ENCODE results near the gene YPEL4.

YPEL4 gene

DNA sequence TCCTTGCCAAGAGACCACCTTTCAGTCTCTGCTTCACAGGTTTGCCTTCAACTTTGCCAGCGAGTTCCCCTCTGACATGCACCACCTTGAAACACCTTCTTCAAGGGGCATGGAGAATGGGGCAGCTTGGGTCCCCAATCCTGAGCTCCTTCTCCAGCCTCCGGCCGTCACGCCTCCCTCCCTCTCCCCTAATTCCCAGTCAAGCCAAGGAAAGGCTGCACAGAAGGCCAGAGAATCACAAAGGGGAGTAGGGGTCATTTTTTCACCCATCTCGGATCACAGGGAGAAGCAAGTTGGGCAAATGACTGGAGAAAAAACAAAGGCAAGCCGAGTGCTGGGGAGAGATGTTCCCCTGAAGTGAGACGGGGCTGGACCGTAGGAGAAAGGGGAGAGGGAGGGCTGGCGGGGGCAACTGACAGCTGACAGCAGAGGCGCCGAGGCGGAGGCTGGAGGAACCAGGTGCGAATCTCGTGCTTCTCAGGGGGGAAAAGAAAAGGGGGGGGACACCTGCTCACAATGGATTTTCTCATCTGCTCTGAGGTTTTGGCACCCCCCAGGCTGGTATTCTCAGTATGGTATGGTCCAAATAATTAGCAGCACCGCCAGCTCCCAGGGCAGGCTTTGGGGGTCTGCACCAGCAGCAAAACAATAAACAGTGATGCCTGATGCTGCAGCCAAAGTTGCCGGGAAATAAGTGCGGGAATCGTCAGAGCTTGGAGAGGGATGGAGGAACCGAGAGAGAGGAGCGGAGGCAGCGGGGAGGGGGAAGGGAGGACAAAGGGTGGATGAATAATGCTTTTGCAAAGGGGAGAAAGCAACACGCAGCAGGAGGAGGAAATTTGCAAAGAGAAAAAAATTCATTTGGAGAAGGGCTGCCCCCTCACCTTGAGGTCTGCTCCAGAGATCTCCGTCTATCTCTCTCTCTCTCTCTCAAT, 644 bp downstream of the YPEL4 start:
- no peak for DNase-seq

DNA sequence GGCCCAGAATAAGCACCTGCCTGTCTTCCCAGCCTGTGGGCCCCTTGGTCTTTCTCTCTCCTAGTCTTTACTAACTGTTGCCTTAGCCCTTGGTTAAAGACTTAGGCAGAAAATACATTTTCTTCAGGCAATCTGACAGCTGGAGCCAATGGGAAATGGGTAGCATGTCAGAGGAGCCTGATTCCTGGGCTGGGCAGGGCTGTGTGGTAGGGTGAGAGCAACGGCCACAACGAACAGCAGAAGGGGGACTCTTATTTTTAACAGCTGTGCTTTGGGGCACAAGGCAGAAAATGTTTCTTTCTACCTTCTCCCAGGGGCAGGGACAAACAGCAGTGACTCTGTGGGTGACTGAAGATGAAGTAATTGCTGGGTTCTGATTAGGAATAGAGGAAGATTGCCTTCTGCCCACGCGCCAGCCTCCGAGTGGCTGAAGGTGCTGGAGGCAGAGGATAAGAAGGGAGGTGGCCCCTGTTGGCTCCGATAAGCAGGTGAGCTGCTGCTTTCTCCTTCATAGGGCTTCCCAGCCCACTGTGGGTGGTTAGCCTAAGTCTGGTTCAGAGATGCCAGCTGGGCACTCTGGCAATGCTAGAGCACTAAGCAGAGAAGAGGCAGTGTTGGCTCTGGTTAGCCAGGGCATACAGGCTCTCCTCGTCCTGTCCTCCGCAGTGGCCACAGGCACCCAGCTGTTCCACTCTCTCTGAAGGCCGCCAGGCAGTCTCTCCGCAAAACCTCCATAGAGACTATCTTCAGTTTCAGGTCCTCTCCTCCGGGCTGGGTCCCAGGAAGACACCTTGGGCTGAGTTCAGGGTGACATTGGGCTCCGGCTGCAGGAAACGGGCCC, 1.5 kb downstream of the YPEL4 start:
- DNase-seq: no peak

DNA sequence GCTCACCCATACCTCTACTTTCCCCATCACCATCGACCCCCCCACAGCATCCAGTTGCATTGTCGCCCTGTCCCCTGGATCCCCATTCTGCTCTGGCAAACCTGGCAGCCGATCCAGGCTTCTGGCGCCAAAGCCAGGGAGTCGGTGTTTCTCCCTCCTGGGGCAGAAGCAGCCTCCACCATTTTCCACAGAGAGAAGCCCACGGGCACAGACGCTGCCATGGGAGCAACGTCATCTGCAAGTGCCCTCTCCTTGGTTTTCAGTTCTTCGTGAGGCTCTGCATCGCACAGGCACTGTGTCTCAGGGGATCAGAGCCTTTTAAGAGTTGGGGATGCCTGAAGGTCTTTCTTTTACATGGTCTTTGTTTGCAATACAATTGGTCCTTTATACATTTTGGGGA, 2.3 kb downstream of the YPEL4 start:
- no peak for DNase-seq

DNA sequence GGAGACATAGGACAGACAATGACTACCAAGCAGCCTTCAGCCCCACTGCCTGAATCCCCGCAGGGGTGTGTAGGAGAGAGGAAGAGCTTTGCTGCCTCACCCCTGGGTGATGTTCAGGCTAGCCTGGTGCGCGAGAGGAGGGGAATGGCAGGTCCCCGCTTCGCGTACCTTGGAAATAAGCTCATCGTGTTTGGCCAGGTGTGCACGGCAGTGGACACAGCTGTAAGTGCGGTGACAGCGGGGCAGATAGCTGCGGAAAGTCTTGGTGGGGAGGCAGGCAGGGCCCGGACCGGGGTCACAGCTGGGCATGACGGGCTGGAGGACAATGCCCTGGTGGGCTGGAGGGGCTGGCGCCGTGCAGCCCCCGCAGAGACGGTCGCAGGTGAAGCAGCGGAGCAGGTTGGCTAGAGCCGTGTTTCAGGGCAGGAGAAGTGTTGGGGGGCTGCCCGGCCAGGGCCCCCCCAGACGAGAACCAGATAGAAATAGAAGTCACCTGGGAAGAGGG, 2.9 kb downstream of the YPEL4 start:
- DNase-seq: no peak

DNA sequence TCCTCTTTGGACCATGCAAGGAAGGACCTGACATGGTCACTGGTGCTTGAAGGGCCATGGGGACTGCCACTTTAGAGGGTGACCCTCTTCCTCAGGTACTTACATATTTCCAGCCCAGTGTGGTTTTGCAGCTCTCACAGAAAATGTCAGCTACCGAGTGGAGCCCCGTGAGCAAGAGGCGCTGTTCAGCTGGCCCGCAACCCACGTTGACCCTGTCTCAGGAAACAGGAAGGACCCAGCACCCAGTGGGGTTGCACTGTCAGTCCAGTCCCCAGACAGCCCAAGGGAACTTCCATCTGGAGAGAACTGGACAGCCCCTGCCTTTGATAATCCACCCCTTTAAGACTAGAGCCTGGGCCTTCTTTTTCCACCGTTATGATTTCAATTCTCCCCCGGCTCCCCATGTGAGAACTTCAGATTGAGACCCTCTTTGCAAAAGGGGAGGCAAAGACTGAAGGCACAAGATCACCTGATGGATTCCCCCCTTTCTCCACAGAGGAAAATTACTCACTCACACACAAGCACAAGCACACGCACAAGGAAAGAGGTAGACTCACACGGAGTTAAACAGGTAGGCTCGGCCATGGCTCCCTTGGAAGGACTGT, 3.4 kb downstream of the YPEL4 start:
- DNase-seq: no peak

DNA sequence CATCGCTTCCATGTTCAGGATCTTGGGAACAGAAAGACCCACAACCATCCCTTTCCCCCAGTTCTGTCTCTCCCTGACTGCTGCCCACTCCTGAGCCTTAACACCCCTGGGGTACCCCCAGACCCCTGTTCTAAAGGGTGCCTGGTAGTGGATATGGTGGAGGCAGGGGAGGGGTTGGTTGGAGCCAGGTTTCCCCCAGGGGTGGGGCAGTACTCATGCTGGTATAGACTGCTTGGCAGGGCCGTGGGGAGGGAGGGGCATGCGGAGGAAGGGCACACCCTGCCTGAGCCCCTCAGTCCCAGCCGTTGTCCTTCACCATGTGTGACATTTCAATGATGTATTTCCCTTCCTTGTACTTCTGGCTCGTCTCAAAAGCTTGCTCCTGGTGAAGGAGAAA, 4.0 kb downstream of the YPEL4 start:
- DNase-seq: no peak

DNA sequence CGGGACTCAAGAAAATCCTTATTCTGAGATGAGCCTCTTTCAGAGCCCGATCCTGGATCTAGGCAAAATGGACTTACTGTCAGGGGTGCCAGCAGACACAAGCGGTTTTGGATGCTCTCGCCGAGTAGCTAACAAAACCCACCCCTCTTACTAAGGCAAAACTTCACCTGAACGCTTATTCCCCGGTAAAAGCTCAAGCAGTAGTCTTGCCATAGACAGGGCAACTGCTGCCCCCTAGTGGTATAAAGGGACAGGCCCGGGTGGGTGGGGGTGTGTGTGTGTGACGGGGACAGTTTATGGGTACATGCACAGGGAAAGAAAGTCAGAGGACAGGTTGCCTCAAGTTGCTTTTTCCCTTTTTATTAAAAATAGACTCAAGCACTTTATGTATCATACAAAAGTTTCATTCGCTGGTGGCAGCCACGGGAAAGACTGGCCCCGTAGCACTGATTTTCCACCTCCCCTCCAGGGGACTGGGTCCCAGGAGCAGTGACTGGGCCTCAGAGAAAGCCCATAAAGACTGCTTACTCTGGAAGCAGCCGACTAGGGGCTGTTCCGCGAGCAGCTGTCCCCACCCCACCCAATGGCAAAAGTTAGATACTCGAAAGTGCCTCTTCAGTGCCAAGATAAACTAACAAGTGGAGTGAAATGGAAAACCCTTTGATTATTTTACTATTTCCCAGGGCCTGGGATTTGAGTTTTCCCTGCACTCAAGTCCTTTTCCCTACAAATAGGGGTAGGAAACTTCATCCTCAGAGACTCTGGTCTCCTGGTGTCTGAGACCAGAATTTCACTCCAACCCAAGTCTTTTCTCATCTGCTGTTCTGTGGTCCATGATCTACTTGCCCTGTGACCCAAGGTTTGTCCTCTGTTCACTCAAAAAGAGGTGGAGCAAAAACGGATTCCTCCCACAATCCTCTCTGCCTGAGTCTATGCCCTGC, 4.7 kb downstream of the YPEL4 start:
- DNase-seq: peak; percentile 92

DNA sequence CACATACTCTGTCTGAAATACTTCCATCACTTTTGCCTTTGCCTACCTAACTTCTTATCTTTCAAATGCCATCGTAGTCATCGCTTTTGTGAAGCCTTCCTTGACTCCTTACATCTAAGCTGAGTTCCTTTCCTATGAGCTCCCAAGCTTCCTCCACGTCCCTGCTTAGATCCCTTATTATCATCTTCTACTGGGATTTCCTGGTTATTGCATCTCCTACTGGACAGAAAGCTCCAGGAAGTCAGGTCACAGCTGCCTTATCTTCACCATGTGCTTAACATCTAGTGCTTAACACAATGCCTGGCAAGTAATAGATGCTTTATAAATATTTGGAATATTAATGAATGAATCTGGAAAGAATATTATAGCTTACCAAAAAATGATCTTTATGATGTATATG, 5.9 kb downstream of the YPEL4 start:
- DNase-seq: no peak

DNA sequence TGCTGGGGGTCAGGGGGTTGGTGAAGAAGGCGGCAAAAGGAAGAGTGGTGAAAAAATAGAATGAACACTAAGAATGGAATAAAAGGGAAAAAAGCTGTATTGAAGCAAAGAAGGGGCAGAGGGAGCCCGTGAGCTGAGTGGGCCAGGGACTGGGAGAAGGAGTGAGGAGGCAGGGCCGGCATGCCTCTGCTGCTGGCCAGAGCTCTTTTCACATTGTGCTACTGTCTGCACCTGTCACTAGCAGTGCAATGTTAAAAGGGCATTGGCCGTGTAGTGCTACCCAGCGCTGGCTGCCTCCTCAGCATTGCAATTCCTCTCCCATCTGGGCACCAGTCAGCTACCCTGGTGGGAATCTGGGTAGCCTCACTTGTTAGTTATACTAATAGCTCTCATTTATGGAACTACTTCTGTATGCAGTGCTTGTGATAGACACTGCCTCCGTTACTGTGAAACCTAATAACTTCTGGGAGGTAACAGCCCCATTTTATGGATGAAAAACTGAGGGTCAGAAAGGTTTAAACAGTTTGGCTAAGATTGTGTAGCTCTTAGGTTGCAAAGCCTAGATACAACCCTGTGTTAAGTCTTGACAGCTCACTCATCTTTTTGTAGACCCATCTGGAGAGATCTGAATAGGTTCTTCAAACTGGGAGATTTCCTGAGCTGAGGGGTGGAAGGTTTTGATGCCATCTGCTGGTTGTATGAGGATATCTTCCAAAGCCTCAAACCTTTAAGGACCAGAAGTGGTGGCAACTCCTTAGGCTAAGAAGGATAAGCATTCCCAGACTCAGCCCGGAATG, 8.5 kb downstream of the YPEL4 start:
- DNase-seq: no peak

DNA sequence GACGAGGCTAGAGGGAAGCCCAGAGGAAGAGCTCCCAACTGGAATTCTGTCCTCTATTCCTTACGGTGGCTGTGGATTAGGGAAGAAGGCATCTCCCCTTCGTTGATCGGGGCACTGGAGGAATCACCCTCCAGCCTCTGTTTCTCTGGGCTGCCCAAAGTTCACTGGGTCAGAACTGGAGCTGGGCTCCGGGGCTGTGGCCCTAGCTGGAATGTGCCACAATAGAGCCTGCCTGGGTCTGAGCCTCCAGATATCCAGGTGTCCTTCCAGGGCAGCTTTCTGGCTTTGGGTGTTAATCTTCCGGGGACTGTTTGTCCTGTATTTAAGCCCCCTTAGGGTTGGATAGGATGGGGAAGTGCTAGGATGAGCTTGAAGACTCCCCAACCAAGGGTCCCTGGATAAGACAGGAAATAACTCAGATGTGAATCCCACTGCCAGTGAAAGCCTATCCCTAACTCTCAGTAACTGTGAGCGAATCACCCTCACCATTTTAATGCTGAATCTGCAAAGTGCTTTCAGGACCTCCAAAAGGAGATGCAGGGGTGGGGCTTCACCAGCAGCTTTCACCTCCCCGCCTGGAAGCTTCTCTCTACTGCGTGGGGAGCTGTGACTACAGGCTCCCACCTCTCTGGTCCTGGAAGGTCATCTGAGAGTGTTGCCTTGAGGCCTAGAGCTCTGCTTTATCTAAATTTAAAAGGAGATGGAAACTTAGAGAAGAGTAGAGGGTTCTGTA, 9.5 kb downstream of the YPEL4 start:
- no peak for DNase-seq

DNA sequence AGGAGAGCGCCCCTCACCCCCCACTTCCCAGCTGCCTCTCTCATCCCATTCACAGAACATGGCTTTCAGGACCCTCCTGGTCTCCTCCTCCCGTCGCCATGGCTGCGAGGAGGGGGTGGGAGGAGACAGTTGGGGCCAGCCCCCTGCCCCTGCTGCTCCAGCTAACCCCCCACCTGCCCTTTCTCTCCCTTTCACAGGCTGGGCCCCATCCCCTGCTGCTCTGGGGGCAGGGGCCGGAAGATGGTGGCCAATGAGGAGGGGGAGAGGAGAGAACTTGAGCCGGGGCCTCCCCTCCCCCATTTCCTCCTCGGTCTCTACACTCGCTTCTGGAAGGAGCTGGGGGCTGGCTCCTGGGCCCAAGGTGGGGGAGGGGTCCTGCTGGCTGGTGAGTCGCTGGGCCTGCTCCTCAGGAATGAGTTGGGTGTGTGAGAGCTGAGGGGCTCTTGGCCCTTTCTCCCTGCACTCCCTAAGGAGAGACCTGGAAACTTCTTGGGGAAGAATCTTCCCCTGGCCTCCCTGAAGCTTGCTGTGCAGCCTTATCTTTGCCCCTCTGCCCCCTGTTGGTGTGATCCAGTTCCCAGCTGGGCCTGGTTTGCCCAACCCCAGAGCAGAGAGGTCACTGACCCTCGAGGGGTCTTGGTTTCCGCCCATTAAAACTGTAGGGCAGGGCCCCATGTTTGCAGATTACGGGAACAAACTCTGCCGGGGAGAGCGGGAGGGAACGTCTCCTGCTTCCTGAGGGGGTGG, 10.2 kb downstream of the YPEL4 start:
- no peak for DNase-seq

DNA sequence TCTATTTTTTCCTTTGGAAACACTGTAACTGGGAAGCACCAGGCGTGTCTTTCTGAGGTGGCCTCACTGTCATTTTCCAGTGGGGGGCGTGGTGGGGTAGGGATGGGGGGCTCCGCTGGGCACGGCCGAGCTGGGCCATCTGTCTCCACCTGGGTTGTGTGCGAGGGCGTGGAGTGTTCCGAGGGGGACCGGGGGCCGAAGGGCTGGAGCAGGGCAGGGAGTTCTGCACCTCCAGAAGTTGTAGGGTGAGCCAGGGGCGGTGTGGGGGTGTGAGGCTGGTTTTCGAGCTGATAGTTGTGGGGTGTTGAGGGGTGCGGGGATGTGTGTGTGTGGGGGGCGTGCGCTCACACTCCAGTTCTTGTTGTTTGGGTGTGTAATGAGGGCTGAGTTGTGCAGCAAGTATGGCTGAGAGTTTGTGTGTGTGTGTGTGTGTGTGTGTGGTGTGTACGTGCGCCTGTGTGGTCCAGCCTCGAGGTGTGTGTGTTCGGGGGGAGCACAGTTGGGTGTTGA, 10.8 kb downstream of the YPEL4 start:
- no peak for DNase-seq

DNA sequence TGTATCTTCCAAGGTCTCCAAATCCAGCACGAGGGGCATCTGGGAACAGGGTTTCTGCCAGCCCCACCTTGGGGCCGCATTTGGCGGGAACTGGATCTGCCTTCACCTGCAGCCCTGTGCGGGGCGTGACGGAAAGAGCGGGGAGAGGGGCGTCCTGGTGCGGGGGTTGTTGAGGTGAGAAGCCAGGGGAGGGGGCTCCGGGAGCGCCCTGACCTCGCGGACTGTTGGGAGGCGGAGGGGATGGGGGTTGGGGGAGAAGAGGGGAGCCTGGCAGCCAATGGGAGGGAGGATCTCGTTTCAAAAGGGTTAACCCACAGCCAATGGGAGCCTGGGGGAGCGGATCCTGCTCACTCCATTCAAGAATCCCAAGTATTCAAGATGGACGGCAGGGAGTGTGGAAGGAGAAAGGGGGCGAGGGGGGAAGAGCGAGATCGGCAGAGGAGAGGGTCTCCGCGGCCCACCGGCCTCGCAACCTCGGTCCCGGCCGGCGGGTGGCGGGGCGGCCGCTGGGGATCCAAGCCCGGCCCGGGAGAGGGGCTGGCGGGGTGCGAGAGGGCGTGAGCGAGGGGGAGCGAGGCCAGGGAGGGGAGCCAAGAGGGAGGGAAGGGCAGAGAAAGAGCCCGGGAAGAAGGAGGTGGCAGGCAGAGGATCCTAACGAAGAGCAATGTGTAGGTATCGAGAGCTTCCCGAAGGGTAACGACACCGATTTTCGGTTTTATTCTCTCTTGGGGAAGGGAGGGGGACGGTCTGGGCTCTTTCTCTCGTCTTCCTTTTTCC, 11.5 kb downstream of the YPEL4 start:
- DNase-seq: no peak

DNA sequence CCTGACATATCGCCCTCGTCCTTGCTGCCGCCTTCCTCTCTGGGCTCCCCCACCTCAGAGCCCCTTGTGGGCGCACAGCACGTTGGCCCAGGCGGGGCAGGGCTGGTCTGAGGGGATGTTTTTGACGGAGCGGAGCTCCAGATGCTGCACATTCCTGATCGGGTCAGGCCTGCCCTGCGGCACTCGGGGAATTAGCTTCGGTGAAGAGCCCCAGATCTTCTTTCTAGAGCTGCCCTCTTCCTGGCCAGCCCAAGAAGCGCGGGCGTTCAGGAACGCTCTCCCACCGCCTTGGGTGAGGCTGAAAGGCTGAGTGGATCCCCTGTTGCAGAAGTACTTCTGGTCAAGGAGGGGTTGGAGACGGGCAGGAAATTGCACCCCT, 12.1 kb downstream of the YPEL4 start:
- no peak for DNase-seq

DNA sequence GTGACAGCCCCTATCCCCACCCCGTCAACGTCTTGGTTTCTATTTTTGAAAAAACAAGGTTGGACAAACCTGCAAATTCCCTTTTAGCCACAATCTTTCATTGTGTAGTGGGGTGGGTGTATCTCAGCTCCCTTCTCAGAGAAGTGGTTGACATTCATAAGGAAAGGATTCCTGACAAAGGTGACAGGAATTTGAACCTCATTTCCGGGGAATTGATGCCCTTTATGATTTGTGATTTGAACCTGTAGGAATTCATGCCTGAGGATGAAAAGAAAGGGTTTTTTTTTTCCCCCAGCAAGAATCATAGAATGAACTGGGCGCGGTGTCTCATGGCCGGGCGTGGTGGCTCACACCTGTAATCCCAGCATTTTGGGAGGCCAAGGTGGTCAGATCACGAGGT, 14.5 kb downstream of the YPEL4 start:
- DNase-seq: no peak

DNA sequence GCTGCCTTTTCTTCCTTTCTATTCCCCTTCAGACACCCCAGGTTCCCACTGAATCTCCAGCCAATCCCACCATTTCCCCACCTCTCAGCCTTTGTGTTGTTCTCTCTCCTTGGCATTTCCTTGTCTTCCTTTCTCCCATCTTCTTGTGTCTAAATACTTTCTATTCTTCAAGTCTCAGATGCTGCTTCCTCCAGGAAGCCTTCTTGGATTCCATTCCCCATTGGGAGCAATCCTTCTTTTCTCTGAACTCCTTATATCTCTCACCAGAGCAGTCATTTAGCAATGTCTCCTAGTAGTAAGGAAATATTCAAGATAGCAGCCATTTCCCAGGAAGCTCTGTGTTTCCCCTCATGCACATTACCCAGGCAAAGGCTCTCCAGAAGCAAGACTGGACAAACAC, 15.4 kb downstream of the YPEL4 start:
- DNase-seq: no peak

DNA sequence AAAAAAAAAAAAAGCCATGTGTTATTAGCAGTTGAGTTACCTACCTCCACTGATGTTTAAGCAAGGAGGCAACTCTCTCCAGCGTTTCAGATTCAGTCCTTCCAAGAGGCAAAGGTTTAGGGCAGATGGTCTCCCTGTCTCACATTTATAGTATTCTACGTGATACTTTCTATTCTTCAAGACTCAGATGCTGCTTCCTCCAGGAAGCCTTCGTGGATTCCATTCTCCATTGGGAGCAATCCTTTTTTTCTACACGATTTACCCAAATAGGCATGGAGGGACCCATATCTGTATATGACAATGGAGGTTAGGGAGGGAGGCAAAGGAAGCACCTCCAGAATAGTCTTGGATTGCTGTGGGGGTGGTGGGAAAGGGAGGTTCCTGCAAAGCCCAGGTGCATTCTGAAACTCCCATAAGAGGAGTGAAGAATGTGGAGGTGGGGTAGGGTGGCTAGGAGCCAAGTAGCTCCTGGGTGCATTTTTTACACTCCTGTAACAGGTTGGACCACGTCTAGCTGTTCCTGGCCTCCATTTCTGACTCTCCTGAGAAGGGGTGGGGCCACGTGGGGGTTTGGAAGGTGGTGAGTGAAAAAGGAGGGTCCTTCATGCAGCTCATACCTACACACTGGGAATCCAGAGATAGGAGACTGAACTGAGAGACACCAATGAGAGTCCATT, 16.2 kb downstream of the YPEL4 start:
- no peak for DNase-seq

DNA sequence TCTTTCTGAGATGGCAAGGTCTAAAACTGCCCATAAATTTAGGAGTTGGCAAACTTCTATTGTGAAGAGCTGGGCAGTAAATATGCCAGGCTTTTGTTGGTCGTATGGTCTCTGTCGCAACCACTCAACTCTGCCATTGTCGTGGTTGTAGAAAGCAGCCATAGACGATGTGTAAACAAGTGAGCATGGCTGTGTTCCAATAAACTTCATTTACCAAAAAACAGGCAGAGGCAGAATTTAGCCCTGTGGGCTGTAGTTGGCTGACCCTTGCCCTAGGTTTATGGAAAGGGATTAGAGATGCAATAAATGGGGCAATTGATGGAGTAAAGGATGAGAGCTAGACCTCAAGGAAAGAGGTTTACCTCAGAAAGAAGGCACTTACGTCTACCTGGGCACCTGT, 17.6 kb downstream of the YPEL4 start:
- no peak for DNase-seq

Data from activated CD8-positive, alpha-beta memory T cell treated with anti-CD3 and anti-CD28 coated beads for 24 hours (primary cell).